Dermis microvascular lymphatic vessel endothelial cell (primary cell): ENCODE data around the gene SECISBP2. TPM values are rescaled to one million over a fixed set of nuclear protein-coding genes. Genes with fewer than 3 reads are reported as not detected.
"Not testable (repeated sequence)": the region's sequence is repeated elsewhere in the genome, so short reads cannot be mapped to it uniquely, and the experiment has no call there.

Experiments used
- DNase-seq, 2 donors: peaks; one replicate each; pipeline versions ENCODE4 v3.0.0 to v3.0.0-alpha.2; 2010; ENCODE audit warnings: low read depth in 2 of 2
- total RNA-seq: library from RNA; depleted of rRNA; stranded (reverse); fragments of >200 nt; gene quantifications from 2 replicates; pipeline ENCODE4 v1.2.1, GENCODE V29; 2014

Gene SECISBP2, protein sequence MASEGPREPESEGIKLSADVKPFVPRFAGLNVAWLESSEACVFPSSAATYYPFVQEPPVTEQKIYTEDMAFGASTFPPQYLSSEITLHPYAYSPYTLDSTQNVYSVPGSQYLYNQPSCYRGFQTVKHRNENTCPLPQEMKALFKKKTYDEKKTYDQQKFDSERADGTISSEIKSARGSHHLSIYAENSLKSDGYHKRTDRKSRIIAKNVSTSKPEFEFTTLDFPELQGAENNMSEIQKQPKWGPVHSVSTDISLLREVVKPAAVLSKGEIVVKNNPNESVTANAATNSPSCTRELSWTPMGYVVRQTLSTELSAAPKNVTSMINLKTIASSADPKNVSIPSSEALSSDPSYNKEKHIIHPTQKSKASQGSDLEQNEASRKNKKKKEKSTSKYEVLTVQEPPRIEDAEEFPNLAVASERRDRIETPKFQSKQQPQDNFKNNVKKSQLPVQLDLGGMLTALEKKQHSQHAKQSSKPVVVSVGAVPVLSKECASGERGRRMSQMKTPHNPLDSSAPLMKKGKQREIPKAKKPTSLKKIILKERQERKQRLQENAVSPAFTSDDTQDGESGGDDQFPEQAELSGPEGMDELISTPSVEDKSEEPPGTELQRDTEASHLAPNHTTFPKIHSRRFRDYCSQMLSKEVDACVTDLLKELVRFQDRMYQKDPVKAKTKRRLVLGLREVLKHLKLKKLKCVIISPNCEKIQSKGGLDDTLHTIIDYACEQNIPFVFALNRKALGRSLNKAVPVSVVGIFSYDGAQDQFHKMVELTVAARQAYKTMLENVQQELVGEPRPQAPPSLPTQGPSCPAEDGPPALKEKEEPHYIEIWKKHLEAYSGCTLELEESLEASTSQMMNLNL
- 16.4 and 24.4 TPM in 2 replicates for total RNA-seq

DNA sequence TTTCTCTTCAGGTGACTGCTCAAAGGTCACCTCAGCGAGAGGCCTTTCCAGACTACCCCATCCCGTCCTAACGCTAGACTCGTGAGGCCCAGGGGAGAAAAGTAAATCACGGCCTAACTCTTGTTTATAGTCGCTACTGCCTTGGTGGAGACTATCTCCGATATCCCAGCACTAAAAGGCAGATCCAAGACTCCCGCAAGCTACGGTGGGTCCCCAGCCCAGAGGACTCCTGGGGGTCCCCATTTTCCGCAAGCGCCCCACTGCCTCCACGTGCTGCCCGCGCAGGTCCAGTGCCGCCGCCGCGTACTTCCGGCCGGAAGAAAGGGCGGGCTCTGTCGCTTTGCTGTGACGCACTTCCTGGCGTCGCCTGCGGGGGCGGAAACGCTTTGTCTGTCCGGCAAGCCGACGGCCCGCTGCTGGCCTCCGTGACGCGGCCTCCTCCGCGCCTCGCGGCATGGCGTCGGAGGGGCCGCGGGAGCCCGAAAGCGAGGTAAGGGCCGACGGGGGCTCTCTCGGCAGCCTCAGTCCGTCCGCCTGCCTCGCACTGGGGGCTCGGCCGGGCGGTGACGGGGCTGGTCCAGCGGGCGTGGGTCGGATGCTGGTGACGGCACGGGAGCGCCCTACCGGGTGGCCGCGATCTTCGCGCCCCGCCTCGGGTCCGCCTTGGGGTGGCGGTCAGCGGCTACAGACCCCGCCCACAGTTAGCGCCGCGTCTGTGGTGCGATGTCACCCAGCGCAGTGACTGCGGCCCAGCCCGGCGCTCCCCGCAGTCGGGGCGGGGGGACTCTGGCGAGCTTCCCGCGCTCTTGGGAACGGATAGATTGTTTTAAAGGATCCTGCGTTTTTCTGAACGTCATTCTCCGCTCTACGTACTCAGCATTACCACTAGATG lies at the start of gene SECISBP2:
Gene SECISBP2 (plus strand): TSS at position 378 of the 892 bp plus-strand sequence. CDS start 77 bp downstream, at position 455.
- DNase-seq: peak; percentile 94 to 98

DNA sequence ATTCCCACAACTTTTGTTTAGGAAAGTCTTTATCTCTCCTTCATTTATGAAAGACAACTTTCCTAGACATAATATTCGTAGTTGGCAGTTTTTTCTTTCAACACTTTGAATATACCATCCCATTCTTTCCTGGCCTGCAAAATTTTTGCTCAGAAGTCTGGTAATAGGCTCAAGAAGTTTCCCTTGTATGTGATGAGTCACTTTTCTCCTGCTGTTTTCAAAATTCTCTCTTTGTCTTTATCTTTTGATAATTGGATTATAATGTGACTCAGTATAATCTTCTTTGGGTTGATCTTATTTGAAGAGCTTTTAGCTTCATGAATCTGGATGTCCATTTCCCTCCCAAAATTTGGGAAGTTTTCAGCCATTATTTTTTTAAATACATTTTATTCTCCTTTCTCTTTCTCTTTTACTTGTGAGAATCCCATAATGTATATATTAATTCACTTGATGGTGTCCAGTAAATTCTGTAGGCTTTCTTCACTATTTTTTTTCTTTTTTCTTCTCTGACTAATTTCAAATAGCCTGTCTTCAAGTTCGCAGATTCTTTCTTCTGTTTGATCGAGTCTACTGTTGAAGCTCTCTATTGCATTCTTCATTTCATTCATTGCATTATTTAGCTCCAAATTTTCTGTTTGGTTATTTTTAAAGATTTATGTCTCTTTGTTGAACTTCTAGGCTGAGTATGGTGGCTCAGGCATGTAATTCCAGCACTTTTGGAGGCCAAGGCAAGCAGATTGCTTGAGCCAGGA lies 44.6 kb upstream of the SECISBP2 start:
- no peak for DNase-seq

DNA sequence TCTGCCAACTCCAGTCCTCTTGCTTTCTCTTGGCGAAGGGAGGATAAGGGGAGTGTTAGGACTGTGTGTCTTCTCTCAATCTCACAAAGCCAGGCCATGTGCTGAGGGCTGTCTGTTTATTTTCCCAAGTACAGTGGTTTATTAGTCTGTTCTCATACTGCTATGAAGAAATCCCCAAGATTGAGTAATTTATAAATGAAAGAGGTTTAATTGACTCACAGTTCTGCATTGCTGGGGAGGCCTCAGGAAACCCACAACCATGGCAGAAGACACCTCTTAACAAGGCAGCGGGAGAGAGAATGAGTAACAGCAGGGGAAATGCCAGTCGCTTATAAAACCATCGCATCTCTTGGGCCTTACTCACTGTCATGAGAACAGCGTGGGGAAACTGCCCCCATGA lies 43.5 kb upstream of the SECISBP2 start:
- DNase-seq: no peak

DNA sequence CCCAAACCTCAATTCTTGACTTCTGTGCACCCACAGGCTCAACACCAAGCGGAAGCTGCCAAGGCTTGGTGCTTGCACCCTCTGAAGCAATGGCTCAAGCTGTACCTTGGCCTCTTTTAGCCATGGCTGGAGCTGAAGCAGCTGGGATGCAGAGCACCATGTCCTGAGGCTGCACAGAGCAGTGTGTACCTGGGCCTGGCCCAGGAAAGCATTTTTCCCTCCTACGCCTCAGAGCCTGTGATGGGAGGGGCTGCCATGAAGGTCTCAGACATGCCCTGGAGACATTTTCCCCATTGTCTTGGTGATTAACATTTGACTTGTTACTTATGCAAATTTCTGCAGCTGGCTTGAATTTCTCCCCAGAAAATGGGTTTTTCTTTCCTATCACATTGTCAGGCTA lies 42.3 kb upstream of the SECISBP2 start:
- DNase-seq: not testable (repeated sequence)

DNA sequence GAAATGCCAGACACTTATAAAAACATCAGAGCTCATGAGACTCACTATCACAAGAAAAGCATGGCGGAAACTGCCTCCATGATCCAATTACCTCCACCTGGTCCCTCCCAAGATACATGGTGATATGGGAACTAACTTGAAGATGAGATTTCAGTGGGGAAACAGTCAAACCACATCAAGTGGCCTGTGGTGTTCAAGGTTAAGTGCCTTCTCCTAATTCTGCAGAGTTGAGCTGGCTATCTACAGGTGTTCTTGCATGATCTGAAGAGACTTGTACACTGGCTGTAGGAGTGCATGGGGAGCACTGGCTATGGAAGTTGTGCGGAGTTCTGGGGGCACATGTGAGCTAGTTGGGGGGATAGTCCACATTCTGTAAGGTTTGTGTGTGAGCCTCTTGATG lies 41.3 kb upstream of the SECISBP2 start:
- DNase-seq: no peak

DNA sequence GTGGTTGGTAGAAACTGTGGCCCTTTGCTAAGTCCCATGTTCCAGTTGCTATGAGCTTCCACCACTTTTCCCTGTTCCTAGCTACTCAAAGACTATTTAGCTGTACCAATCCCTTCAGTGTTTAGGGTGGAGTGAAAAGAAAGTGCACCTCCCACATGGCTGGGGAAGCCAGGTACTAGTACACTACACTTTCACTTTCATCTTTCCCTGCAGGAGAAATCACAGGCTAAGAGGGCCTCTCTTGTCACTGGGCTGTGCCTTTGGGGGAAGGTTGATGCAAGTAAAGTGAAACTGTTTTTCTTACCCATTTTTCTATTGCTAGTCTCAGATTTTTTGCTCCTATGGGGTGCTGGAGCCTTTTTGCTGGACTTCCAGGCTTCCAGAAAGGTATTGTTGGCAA lies 40.8 kb upstream of the SECISBP2 start:
- DNase-seq: no peak

DNA sequence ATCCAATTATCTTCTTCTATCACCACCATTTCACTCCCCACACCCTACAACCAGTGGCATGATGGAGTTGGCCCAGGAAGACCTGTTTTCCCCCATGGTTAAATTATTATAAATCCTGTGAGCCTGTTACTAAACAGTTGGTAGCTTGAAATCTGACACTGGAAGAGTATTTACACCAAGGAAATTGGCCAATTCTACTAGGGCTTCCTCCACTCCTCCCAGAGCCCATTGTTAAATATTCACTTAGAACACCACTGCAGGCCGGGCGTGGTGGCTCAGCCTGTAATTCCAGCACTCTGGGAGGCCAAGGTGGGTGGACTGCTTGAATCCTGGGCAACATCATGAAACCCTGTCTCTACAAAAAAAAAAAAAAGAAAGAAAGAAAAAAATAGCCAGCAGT lies 39.7 kb upstream of the SECISBP2 start:
- no peak for DNase-seq

DNA sequence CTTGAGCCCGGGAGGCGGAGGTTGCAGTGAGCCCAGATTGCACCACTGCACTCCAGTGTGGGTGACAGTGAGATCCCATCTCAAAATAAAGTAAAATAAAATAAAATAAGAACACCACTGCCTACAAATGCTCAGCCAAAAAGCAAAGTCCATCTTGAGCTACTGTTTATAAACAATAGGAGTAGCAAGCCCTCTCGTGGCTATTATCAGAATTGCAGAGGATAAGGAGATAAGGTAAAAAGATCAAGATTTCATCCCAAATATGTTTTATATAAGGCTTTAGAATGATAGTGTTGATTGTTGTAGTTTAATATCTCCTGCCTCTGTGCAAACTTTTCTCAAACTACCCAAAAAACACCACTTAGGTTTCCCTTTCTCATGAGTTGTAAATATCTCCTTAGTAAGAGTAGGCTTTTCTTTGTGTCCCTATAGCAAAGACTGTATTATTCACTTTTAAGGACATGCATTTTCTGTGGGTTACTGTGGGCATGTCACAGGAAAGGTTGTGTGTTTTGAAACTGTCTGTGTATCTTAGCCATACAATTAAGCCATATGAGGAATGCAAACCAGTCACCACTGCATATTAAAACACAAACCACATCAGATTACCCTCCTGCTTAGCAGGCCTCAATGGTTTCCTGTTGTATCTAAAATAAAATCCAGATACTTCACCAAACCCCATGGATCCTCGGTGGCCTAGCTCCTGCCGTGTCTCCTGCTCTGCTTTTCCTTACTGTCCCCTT lies 39.1 kb upstream of the SECISBP2 start:
- peak; percentile 29 to 52 for DNase-seq

DNA sequence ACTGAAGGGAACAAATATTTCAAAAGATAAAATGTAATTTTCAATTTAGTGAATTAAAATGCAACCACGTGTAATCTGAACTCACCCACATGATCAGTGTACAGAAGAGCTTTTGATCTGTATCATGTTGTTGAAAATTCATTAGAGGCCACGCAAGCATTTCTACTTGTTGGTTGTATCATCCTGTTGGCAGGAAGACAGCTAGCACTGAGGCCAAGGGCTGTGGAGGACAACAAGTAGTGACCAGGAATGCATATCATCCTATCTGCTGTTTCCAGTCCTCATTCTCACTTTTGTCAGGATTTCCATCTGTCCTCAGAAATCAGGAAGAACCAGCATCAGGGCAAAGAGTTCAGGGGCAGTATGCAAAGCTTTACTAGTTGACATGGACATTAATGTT lies 37.2 kb upstream of the SECISBP2 start:
- DNase-seq: no peak

DNA sequence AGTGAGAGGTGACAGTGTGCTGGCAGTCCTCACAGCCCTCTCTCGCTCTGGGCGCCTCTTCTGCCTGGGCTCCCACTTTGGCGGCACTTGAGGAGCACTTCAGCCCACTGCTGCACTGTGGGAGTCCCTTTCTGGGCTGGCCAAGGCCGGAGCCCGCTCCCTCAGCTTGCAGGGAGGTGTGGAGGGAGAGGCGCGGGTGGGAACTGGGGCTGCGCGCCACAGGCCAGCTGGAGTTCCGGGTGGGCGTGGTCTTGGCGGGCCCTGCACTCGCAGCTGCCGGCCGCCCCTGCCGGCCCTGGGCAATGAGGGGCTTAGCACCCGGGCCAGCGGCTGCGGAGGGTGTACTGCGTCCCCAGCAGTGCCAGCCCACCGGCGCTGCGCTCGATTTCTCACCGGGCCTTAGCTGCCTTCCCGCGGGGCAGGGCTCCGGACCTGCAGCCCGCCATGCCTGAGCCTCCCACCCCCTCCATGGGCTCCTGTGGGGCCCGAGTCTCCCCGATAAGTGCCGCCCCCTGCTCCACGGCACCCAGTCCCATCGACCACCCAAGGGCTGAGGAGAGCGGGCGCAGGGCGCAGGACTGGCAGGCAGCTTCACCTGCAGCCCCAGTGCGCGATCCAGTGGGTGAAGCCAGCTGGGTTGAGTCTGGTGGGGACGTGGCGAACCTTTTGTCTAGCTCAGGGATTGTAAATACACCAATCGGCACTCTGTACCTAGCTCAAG lies 35.9 kb upstream of the SECISBP2 start:
- DNase-seq: not testable (repeated sequence)

DNA sequence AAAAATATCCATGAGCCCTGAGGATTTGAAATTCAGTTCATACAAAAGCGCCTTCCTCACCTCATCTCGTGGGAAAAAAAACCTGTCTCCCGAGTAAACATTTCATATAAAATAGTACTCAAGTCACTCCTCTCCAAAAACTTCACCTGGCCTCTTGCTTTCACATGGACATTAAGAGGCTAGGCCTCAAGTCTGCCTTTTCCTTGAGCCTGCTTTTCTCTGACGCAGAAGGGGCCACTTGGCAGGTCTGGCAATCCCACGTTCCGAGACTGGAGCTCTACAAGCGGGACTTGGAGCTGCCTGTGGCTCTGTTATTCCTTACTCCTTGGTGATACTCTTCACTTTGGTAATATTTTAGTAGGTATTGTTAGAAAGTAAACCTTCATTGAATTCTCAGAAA lies 34.2 kb upstream of the SECISBP2 start:
- DNase-seq: no peak

DNA sequence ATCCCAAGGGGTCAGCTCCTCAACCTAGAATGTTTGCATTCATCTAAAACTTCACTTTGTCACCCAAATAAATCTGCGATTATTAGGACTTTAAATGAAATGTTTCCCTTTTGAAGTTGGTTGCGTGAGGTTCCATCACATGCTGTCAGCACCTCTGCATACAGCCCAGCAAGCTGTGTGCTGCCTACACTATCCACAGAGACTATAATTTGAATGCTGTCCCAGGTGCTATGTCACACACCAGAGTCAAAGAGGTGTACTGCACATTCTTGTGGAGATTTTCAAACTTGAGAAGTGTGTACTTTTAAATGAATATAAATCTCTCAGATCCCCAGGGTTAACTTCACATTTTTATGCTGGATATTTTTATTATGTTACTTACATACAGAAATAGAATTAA lies 26.6 kb upstream of the SECISBP2 start:
- DNase-seq: no peak

DNA sequence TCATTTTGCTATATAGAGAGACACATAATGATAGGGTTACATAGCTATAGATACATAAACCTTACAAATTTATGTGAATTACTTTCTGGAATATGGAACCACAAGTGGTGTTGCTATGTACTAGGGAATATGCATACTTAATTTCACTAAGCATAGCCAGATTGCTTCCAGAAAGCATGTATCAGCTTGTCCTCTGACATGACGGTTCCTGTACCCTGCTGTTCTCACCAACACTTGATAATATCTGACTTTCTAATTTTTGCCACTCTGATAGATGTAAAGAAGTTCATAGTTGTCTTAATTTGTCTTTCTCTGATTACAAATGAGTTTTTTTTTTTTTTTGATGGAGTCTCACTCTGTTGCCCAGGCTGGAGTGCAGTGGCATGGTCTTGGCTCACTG lies 25.3 kb upstream of the SECISBP2 start:
- no peak for DNase-seq

DNA sequence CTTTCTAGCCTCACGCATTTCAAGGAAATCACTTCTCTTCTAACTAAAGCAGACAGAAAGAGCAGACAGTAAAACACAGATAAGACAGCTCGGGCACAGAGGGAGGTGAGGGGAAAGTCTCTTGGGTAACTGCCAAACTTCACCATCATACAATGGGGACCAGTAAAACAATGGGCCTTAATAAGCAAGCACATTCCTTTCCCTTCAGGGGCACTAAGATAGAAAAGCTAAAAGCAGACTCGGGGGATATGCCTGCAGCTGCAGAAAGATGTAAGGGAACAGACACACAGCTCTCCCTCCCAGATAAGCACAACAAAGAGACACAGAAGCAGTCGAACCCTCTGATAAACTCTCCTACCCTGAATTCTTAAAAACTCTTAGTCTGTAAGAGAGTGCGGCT lies 22.9 kb upstream of the SECISBP2 start:
- peak in 1 of 2 donors; percentile 27 for DNase-seq

DNA sequence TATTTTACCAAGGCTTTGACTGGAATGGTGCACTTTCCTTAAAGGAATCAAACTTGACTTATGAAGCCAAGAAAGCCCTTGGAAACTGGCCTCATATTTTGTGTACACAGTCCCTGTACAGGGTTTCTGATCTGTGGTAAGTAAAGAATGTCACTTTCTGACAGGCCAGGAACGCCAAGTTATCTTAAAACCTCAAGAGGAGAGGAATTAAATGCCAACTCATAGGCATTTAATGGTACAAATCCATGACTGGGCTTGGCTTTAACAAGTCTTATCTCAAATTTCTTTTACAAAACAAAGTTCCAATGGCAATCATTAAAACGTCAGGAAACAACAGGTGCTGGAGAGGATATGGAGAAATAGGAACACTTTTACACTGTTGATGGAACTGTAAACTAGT lies 16.3 kb upstream of the SECISBP2 start:
- not testable (repeated sequence) for DNase-seq

DNA sequence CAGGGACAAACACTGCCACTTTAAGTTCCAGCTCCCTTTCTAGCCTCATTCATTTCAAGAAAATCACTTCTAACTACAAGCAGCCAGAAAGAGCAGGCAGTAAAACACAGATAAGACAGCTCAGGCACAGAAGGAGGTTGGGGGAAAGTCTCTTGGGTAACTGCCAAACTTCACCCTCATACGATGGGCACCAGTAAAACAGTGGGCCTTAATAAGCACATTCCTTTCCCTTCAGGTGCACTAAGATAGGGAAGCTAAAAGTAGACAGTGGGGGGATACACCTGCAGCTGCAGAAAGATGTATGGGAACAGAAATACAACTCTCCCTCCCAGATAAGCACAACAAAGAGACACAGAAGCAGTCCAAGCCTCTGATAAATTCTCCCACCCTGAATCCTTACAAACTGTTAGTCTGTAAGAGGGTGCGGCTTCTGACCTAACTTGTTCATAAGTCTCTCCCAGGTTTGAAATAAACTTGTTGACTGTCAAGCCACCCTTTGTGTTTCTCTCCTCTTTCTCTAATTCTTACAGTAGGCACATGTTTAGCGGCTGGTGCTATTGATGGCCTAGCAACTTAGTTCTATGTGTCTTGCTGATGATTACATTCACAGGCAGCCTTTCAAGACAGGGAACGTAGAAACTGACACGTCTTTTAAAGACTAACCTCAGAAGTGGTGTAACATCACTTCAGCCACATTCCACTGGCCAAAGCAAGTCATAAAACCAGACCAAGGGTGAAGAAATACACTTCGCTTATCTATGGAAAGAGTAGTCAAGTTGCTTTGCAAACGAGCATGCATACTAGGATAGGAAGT lies 14.1 kb upstream of the SECISBP2 start:
- DNase-seq: no peak

DNA sequence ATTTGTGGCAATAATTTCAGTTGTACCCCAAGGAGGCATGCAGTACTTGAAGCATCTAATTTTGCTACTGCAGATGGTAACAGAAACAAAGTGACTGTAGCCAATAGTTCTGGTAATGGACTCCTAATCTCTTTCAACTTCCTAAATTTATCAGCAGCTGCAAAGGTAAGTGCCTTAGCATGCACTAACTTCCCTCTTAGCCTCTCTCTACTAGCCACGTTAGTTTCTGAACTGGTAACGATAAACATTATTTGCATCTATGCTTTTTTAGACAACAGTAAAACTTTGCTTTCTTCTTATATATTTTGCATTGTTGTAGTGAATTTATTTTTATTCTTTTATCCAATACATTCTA lies 13.5 kb upstream of the SECISBP2 start:
- DNase-seq: no peak

DNA sequence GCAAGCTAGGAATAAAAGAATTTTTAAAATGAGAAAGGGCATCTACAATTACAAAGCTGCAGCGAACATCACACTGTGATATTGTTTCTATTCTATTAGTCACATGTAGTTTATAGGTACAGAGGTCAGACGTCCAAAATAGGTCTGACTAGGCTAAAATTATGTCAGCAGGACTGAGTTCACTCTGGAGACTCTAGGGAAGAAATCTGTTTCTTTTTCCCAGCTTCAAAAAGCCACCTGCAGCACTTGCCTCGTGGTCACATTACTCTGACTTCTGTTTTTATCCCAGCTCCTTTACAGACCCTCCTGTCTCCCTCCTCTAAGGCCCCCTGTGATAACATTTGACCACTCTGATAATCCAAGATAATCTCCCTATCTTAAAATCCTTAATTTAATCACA lies 12.4 kb upstream of the SECISBP2 start:
- no peak for DNase-seq

DNA sequence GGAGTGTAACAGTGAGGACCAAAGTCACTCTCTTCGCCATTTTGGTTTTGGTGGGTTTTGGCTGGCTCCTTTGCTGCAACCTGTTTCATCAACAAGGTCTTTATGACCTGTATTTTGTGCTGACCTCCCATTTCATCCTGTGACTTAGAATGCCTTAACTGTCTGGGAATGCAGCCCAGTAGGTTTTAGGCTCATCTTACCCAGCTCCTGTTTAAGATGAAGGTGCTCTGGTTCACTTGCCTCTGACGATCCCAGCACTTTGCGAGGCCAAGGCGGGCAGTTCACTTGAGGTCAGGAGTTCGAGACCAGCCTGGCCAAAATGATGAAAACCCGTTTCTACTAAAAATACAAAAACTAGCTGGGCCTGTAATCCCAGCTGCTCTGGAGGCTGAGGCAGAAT lies 9.1 kb upstream of the SECISBP2 start:
- DNase-seq: no peak
